Fibroblast of skin of abdomen (primary cell): ENCODE measurements around the gene FASN.

Source experiments
- DNase-seq: peaks from one replicate; pipeline ENCODE4 v3.0.0-alpha.2; 2013

The FASN gene

GRCh38 chr17:82117139-82118090, 19.4 kb upstream of the FASN start:
- DNase-seq: no peak

GRCh38 chr17:82116246-82116645, 18.2 kb upstream of the FASN start:
- DNase-seq: no peak

- no peak for DNase-seq
Observed at GRCh38 chr17:82114872-82115271, 16.8 kb upstream of the FASN start.

- DNase-seq: no peak
Observed at GRCh38 chr17:82114447-82114846, 16.4 kb upstream of the FASN start.

- no peak for DNase-seq
Observed at GRCh38 chr17:82113941-82114340, 15.9 kb upstream of the FASN start.

- DNase-seq: no peak
Observed at GRCh38 chr17:82113422-82113821, 15.4 kb upstream of the FASN start.

GRCh38 chr17:82112914-82113311, 14.9 kb upstream of the FASN start:
- no peak for DNase-seq

GRCh38 chr17:82112181-82112913, 14.3 kb upstream of the FASN start:
- DNase-seq: no peak

GRCh38 chr17:82110298-82110697, 12.3 kb upstream of the FASN start:
- no peak for DNase-seq

- DNase-seq: no peak
Observed at GRCh38 chr17:82108961-82109475, 11.0 kb upstream of the FASN start.

GRCh38 chr17:82108496-82108945, 10.5 kb upstream of the FASN start:
- no peak for DNase-seq

GRCh38 chr17:82108038-82108437, 10.0 kb upstream of the FASN start:
- no peak for DNase-seq

GRCh38 chr17:82107341-82107860, 9.4 kb upstream of the FASN start:
- DNase-seq: no peak

GRCh38 chr17:82106688-82107305, 8.8 kb upstream of the FASN start:
- DNase-seq: no peak

GRCh38 chr17:82105882-82106687, 8.0 kb upstream of the FASN start:
- no peak for DNase-seq

- DNase-seq: no peak
Observed at GRCh38 chr17:82105417-82105881, 7.4 kb upstream of the FASN start.

- DNase-seq: no peak
Observed at GRCh38 chr17:82104797-82105416, 6.9 kb upstream of the FASN start.

GRCh38 chr17:82103553-82104451, 5.8 kb upstream of the FASN start:
- DNase-seq: no peak

- DNase-seq: no peak
Observed at GRCh38 chr17:82101767-82102679, 4.0 kb upstream of the FASN start.
